Mononuclear cell (primary cell): Measurements from ENCODE around the gene KIF26B. TPM values are rescaled to one million over a fixed set of nuclear protein-coding genes. Genes with fewer than 3 reads are reported as not detected.
"Not testable (repeated sequence)": the region's sequence is repeated elsewhere in the genome, so short reads cannot be mapped to it uniquely, and the experiment has no call there.

ENCODE experiments used
- H3K27me3 ChIP-seq: 2 replicates; pipeline ENCODE4 v1.6.0; 2011; ENCODE audit warnings: low read length, control low read depth; ENCODE audit not compliant: insufficient read depth
- H3K4me1 ChIP-seq: 2 replicates; pipeline ENCODE4 v1.5.1; 2011; ENCODE audit warnings: mild to moderate bottlenecking, low read length, control low read depth; ENCODE audit not compliant: insufficient read depth
- H3K4me3 ChIP-seq: 2 replicates; pipeline ENCODE4 v1.5.1; 2011; ENCODE audit warnings: mild to moderate bottlenecking, low read length, moderate library complexity
- H3K9me3 ChIP-seq: 2 replicates; pipeline ENCODE4 v1.5.1; 2011; ENCODE audit warnings: low read depth, mild to moderate bottlenecking, control low read depth, low read length
- total RNA-seq: library from RNA; depleted of rRNA; stranded (reverse); fragments of >200 nt; gene quantifications from one replicate; pipeline ENCODE4 v1.2.3, GENCODE V29; 2012

The KIF26B gene
- total RNA-seq, 1 donor = 0.31 TPM

GRCh38 chr1:245397771-245398170 lies 243.0 kb downstream of the KIF26B start:
- Histone ChIP-seq H3K9me3 (no peaks in the 10 kb centered on the region), H3K4me1 (no peaks in the 10 kb centered on the region), H3K4me3 (no peak overlapping the region), H3K27me3 (no peaks in the 10 kb centered on the region)

GRCh38 chr1:245398180-245398579 lies 243.4 kb downstream of the KIF26B start:
- H3K27me3 ChIP-seq = no peaks in the 10 kb centered on the region
- no peak overlapping the region for H3K4me3 ChIP-seq
- H3K4me1 ChIP-seq = no peaks in the 10 kb centered on the region
- no peaks in the 10 kb centered on the region for H3K9me3 ChIP-seq

GRCh38 chr1:245401881-245402587 lies 247.2 kb downstream of the KIF26B start:
- Histone ChIP-seq H3K4me1 (no peaks in the 10 kb centered on the region), H3K27me3 (no peaks in the 10 kb centered on the region), H3K4me3 (no peak overlapping the region), H3K9me3 (no peaks in the 10 kb centered on the region)

GRCh38 chr1:245402998-245403397 lies 248.2 kb downstream of the KIF26B start:
- not testable (repeated sequence) for H3K4me1 ChIP-seq, H3K9me3 ChIP-seq, H3K4me3 ChIP-seq, H3K27me3 ChIP-seq

- no peaks in the 10 kb centered on the region for H3K4me1 ChIP-seq
These were observed 249.7 kb downstream of the KIF26B start for GRCh38 chr1:245404527-245404926.

GRCh38 chr1:245404952-245405351 lies 250.2 kb downstream of the KIF26B start:
- Histone ChIP-seq H3K4me3 (no peak overlapping the region), H3K27me3 (no peaks in the 10 kb centered on the region), H3K4me1 (no peaks in the 10 kb centered on the region), H3K9me3 (no peaks in the 10 kb centered on the region)

More at GRCh38 chr1:245404527-245404926, 249.7 kb downstream of the KIF26B start:
- Histone ChIP-seq H3K4me3 (no peak overlapping the region), H3K27me3 (no peaks in the 10 kb centered on the region), H3K9me3 (no peaks in the 10 kb centered on the region)

- no peaks in the 10 kb centered on the region for H3K9me3 ChIP-seq
- no peaks in the 10 kb centered on the region for H3K27me3 ChIP-seq
- H3K4me1 ChIP-seq = no peaks in the 10 kb centered on the region
- H3K4me3 ChIP-seq = no peak overlapping the region
These were observed 251.6 kb downstream of the KIF26B start for GRCh38 chr1:245406426-245406825.

- Histone ChIP-seq H3K9me3 (no peaks in the 10 kb centered on the region), H3K4me1 (no peaks in the 10 kb centered on the region), H3K4me3 (no peak overlapping the region), H3K27me3 (no peaks in the 10 kb centered on the region)
These were observed 253.2 kb downstream of the KIF26B start for GRCh38 chr1:245407983-245408382.

GRCh38 chr1:245409341-245410195 lies 254.8 kb downstream of the KIF26B start:
- Histone ChIP-seq H3K4me3 (no peak overlapping the region), H3K4me1 (no peaks in the 10 kb centered on the region), H3K27me3 (no peaks in the 10 kb centered on the region), H3K9me3 (no peaks in the 10 kb centered on the region)

- Histone ChIP-seq H3K4me3 (no peak overlapping the region), H3K9me3 (no peaks in the 10 kb centered on the region), H3K4me1 (no peaks in the 10 kb centered on the region), H3K27me3 (no peaks in the 10 kb centered on the region)
These were observed 256.7 kb downstream of the KIF26B start for GRCh38 chr1:245411245-245412036.

- H3K9me3 ChIP-seq = no peaks in the 10 kb centered on the region
- H3K4me1 ChIP-seq = no peaks in the 10 kb centered on the region
- no peak overlapping the region for H3K4me3 ChIP-seq
- no peaks in the 10 kb centered on the region for H3K27me3 ChIP-seq
These were observed 257.5 kb downstream of the KIF26B start for GRCh38 chr1:245412306-245412705.

- Histone ChIP-seq H3K9me3 (no peaks in the 10 kb centered on the region), H3K4me3 (no peak overlapping the region), H3K27me3 (no peaks in the 10 kb centered on the region), H3K4me1 (no peaks in the 10 kb centered on the region)
These were observed 262.0 kb downstream of the KIF26B start for GRCh38 chr1:245416781-245417180.

- no peaks in the 10 kb centered on the region for H3K27me3 ChIP-seq
- no peak overlapping the region for H3K4me3 ChIP-seq
- H3K4me1 ChIP-seq = no peaks in the 10 kb centered on the region
- H3K9me3 ChIP-seq = no peaks in the 10 kb centered on the region
These were observed 263.3 kb downstream of the KIF26B start for GRCh38 chr1:245418077-245418476.

- H3K9me3 ChIP-seq = no peaks in the 10 kb centered on the region
- no peaks in the 10 kb centered on the region for H3K27me3 ChIP-seq
- no peak overlapping the region for H3K4me3 ChIP-seq
- no peaks in the 10 kb centered on the region for H3K4me1 ChIP-seq
These were observed 264.7 kb downstream of the KIF26B start for GRCh38 chr1:245419461-245419978.

- no peaks in the 10 kb centered on the region for H3K9me3 ChIP-seq
- no peak overlapping the region for H3K4me3 ChIP-seq
- no peaks in the 10 kb centered on the region for H3K4me1 ChIP-seq
- no peaks in the 10 kb centered on the region for H3K27me3 ChIP-seq
These were observed 265.2 kb downstream of the KIF26B start for GRCh38 chr1:245419989-245420388.
